ENCODE results near the gene MIAT. TPM values are rescaled to one million over a fixed set of nuclear protein-coding genes. Genes with fewer than 3 reads are reported as not detected.

The MIAT gene
- total RNA-seq, 4 donors from 2014 or later, result 0.42 to 1.5 (median 0.62) TPM

GRCh38 chr22:26718488-26718887 is 61.1 kb downstream of the MIAT start:
- DNase-seq (ENCODE audit: low spot score in 2 of 2), result no peak
- Histone ChIP-seq H3K27me3 (no peaks in the 10 kb centered on the region), H3K9me3 (no peaks in the 10 kb centered on the region), H3K4me3 (no peak overlapping the region), H3K36me3 (peaks cover 0 to 66% (median 5%) of the 10 kb centered on the region in 3 donors), H3K4me1 (no peaks in the 10 kb centered on the region), H3K27ac (no peak overlapping the region)
- 93 to 95% methylated on average over 5 of the region's 5 CpGs for WGBS, 2 donors
- TF ChIP-seq CTCF (IDR thresholded peaks at IDR 0.05) (no peak), POLR2A (IDR thresholded peaks at IDR 0.05) (no peak), EP300 (IDR thresholded peaks at IDR 0.05) (no peak)

- 42 to 43% methylated on average over 4 of the region's 4 CpGs for WGBS, 2 donors
- H3K27ac ChIP-seq, result no peak overlapping the region
- H3K27me3 ChIP-seq, result no peaks in the 10 kb centered on the region
- H3K4me3 ChIP-seq, result no peak overlapping the region
- TF ChIP-seq CTCF (IDR thresholded peaks at IDR 0.05) (no peak), EP300 (IDR thresholded peaks at IDR 0.05) (no peak), POLR2A (IDR thresholded peaks at IDR 0.05) (no peak)
- peaks cover 0 to 67% (median 5%) of the 10 kb centered on the region in 3 donors for H3K36me3 ChIP-seq
- no peaks in the 10 kb centered on the region for H3K9me3 ChIP-seq
- no peaks in the 10 kb centered on the region for H3K4me1 ChIP-seq
- no peak for DNase-seq (ENCODE audit: low spot score in 2 of 2)
Measured at GRCh38 chr22:26718905-26719304, 61.5 kb downstream of the MIAT start.

- H3K36me3 ChIP-seq, result peaks cover 0 to 87% (median 5%) of the 10 kb centered on the region in 3 donors
Measured at GRCh38 chr22:26722159-26722558, 64.8 kb downstream of the MIAT start.

GRCh38 chr22:26724414-26724813 is 67.0 kb downstream of the MIAT start:
- no peaks in the 10 kb centered on the region for H3K9me3 ChIP-seq
- no peak overlapping the region for H3K4me3 ChIP-seq
- H3K27ac ChIP-seq, result no peak overlapping the region
- 93 to 94% methylated on average over 6 of the region's 6 CpGs for WGBS, 2 donors
- H3K27me3 ChIP-seq, result no peaks in the 10 kb centered on the region
- H3K4me1 ChIP-seq, result no peaks in the 10 kb centered on the region
- TF ChIP-seq CTCF (IDR thresholded peaks at IDR 0.05) (no peak), POLR2A (IDR thresholded peaks at IDR 0.05) (no peak), EP300 (IDR thresholded peaks at IDR 0.05) (no peak)
- DNase-seq (ENCODE audit: low spot score in 2 of 2), result no peak
- H3K36me3 ChIP-seq, result peaks cover 0 to 87% (median 5%) of the 10 kb centered on the region in 3 donors

More at GRCh38 chr22:26722159-26722558, 64.8 kb downstream of the MIAT start:
- Histone ChIP-seq H3K9me3 (no peaks in the 10 kb centered on the region), H3K4me1 (no peaks in the 10 kb centered on the region), H3K4me3 (no peak overlapping the region), H3K27ac (no peak overlapping the region), H3K27me3 (no peaks in the 10 kb centered on the region)
- WGBS, 2 donors, result 81 to 95% methylated on average over 3 of the region's 3 CpGs
- TF ChIP-seq POLR2A (IDR thresholded peaks at IDR 0.05) (no peak), EP300 (IDR thresholded peaks at IDR 0.05) (no peak), CTCF (IDR thresholded peaks at IDR 0.05) (no peak)
- no peak for DNase-seq (ENCODE audit: low spot score in 2 of 2)

GRCh38 chr22:26725012-26725676 is 67.8 kb downstream of the MIAT start:
- Histone ChIP-seq H3K4me1 (no peaks in the 10 kb centered on the region), H3K36me3 (peaks cover 0 to 79% (median 5%) of the 10 kb centered on the region in 3 donors), H3K27me3 (no peaks in the 10 kb centered on the region), H3K27ac (no peak overlapping the region), H3K9me3 (no peaks in the 10 kb centered on the region), H3K4me3 (no peak overlapping the region)
- DNase-seq (ENCODE audit: low spot score in 2 of 2), result no peak
- WGBS, 2 donors, result 91 to 93% methylated on average over 3 of the region's 3 CpGs
- TF ChIP-seq EP300 (IDR thresholded peaks at IDR 0.05), result no peak
- TF ChIP-seq POLR2A (IDR thresholded peaks at IDR 0.05), result no peak
- no peak for TF ChIP-seq CTCF (IDR thresholded peaks at IDR 0.05)

Small RNA genes within 50 kb of the gene (small RNA-seq; reads per million reads assigned to genes)
- not detected for gene RF01874

Other genes with a start within 250 kb of the MIAT start
- gene ASPHD2, start 228.3 kb upstream of the MIAT start, total RNA-seq, result 1 to 10 TPM in 1 of 4 donors, under 1 TPM in 3; 0.20 to 1.2 (median 0.54) TPM
- 10 to 100 TPM; 32.7 to 62.3 (median 46.0) TPM for gene HPS4, start 173.8 kb upstream of the MIAT start, total RNA-seq
- 10 to 100 TPM in 2 of 4 donors, 1 to 10 TPM in 2; 9.0 to 17.7 (median 10.4) TPM for gene SRRD, start 173.7 kb upstream of the MIAT start, total RNA-seq
- 10 to 100 TPM; 15.5 to 23.9 (median 19.3) TPM for gene TFIP11, start 145.1 kb upstream of the MIAT start, total RNA-seq
- 10 to 100 TPM; 39.1 to 83.4 (median 60.6) TPM for gene TPST2, start 67.5 kb upstream of the MIAT start, total RNA-seq
- gene CRYBB1, start 39.6 kb upstream of the MIAT start, total RNA-seq, result 1 to 10 TPM in 3 of 4 donors, under 1 TPM in 1; 0.84 to 4.8 (median 1.8) TPM
- not detected for gene CRYBA4, start 35.6 kb upstream of the MIAT start, total RNA-seq

All from tibial nerve (tissue), 4 donors.